Esophagus (tissue), 2 donors: ENCODE data around the gene ZNF345. TPM values are rescaled to one million over a fixed set of nuclear protein-coding genes. Genes with fewer than 3 reads are reported as not detected.

Experiments used
- H3K27ac ChIP-seq, 2 donors: one replicate each; pipeline ENCODE4 v1.5.1; 2013; ENCODE audit warnings: low read depth in 2 of 2, mild to moderate bottlenecking in 2 of 2, inconsistent platforms in 1 of 2, low read length in 1 of 2, moderate library complexity in 1 of 2
- H3K27me3 ChIP-seq, 2 donors: one replicate each; pipeline ENCODE4 v1.6.1; 2013; ENCODE audit warnings: low read length in 2 of 2, control low read depth in 1 of 2, mild to moderate bottlenecking in 1 of 2; ENCODE audit not compliant: insufficient read depth in 2 of 2, control insufficient read depth in 1 of 2
- H3K36me3 ChIP-seq, 2 donors: one replicate each; pipeline ENCODE4 v1.6.1; 2013; ENCODE audit warnings: low read length in 1 of 2; ENCODE audit not compliant: control insufficient read depth in 2 of 2, insufficient read depth in 2 of 2
- H3K4me1 ChIP-seq, 2 donors: one replicate each; pipeline ENCODE4 v1.6.1; 2013; ENCODE audit warnings: low read length in 1 of 2; ENCODE audit not compliant: control insufficient read depth in 2 of 2, insufficient read depth in 2 of 2
- H3K4me3 ChIP-seq, 2 donors: one replicate each; pipeline ENCODE4 v1.5.1; 2013; ENCODE audit warnings: low read length in 2 of 2, mild to moderate bottlenecking in 2 of 2, low read depth in 1 of 2, moderate library complexity in 1 of 2
- H3K9me3 ChIP-seq, 2 donors: one replicate each; pipeline ENCODE4 v1.6.1; 2013; ENCODE audit warnings: mild to moderate bottlenecking in 2 of 2, low read depth in 1 of 2, low read length in 1 of 2, moderate library complexity in 1 of 2; ENCODE audit not compliant: control insufficient read depth in 2 of 2, insufficient read depth in 1 of 2
- WGBS, 2 donors: extraction: QIAGEN DNeasy Blood & Tissue Kit; methylation state at CpG; one replicate each; pipeline ENCODE4 v1.1.7; 2013; 5-methylcytosine and 5-hydroxymethylcytosine counted together
- polyA plus RNA-seq, 2 donors: library from polyadenylated mRNA; stranded (reverse); fragments of 200-250 nt; gene quantifications; one replicate each; pipeline ENCODE4 v1.2.3, GENCODE V29; 2013
- donor health status: healthy with polysubstance abuse.
- donor health status: Bipolar disorder and iron deficiency.

The ZNF345 gene
- polyA plus RNA-seq, 2 donors, result 2.0 to 2.3 TPM

DNA sequence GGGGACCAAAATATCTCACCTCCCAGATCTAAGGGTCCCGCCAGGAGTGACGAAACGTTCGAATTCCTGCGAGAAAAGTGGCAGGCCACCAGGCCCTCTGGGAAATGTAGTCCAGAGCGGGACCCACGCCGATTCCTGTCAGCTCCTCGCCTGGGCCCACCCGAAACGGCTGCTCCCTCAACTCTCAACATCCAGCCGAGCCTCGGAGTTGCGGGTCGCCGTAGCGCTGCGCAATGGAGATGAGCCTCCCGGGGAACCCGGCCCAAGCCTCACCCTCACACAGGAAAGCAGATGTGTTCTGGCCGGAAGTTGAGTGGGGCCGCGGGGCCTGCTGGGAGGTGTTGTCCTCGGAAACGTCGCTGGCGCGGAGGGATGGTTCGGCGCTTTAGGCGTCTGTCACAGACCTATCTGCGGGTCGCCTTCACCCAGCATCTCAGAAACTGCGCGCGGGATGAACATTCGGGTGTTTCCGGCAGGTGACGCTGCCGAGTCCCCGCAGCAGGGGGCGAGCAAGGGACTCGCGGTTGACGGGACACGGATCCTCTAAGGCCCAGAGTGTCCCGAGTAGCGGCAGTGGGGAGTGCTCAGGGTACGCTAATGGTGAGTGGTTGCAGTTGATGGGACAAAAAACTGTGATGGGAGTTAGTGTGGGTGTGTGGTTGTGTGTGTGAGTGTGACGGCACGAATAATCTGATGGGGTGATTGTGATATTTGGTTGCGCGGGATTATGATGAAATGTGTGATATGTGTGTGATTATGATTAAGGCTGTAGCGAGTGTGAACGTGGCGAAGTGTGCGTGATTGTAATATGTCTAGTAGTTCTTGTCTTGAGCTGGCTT is 65.5 kb downstream of the ZNF345 start, which contains the start of the genes ZNF568 and ZNF829:
Gene ZNF568, plus strand, starts transcription at position 341 of the 839 bp plus-strand sequence. CDS start 6,439 bp downstream, outside the sequence.
Gene ZNF829, minus strand, starts transcription at position 300 of the 839 bp plus-strand sequence. CDS start 1,124 bp downstream, outside the sequence.
- Histone ChIP-seq H3K4me3 (peak within 1 kb of the TSS; percentile 75 to 95), H3K4me1 (peaks cover 3 to 5% of the 10 kb centered on the region in 2 donors), H3K27me3 (no peaks in the 10 kb centered on the region), H3K9me3 (peaks cover 0 to 3% of the 10 kb centered on the region in 2 donors), H3K36me3 (peaks cover 4 to 6% of the 10 kb centered on the region in 2 donors), H3K27ac (peak within 1 kb of the TSS; percentile 93 to 98)
- 0 to 1% methylated on average over 57 of the region's 57 CpGs for WGBS, 2 donors

DNA sequence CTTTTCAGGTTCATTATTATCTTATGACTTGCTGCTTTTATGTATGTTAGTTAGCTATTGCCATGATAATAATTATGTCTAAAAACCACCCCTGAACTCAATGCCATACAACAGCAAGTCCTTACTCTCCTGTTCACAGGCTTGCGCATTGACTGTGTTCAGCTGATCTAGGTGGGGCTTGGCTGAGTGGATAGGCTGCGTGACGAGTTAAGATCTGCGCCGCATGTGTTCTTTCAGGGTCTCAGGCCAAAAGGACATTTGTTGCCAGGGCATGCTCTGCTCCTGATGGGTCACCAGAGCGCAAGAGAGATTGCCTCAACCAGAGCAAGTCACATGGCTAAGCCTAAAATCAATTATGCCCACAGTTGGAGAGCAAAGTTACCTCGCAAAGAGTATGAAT is 66.3 kb downstream of the ZNF345 start:
- H3K4me3 ChIP-seq, result peak overlapping the region in 1 of 2 donors; percentile 75
- no peaks in the 10 kb centered on the region for H3K27me3 ChIP-seq
- H3K9me3 ChIP-seq, result peaks cover 0 to 3% of the 10 kb centered on the region in 2 donors
- peaks cover 5 to 8% of the 10 kb centered on the region in 2 donors for H3K36me3 ChIP-seq
- H3K4me1 ChIP-seq, result peaks cover 3 to 5% of the 10 kb centered on the region in 2 donors
- WGBS, 2 donors, result 41 to 53% methylated on average over 7 of the region's 7 CpGs
- no peak overlapping the region for H3K27ac ChIP-seq

DNA sequence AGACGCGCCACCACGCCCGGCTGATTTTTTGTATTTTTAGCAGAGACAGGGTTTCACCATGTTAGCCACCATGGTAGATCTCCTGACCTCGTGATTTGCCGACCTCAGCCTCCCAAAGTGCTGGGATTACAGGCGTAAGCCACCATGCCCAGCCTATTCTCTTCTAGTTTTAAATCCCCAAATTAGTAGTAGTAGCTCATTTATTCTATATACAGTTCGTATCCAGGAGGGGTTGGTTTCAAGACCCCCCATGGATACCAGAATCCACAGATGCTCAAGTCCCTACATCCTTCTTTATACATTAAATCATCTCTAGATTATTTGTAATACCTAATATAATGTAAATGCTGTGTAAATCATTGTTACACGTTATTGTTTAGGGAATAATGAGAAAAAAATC is 67.4 kb downstream of the ZNF345 start:
- H3K36me3 ChIP-seq, result peaks cover 8 to 11% of the 10 kb centered on the region in 2 donors
- no peak overlapping the region for H3K4me3 ChIP-seq
- H3K9me3 ChIP-seq, result peaks cover 0 to 10% of the 10 kb centered on the region in 2 donors
- no peak overlapping the region for H3K27ac ChIP-seq
- H3K4me1 ChIP-seq, result peaks cover 3 to 5% of the 10 kb centered on the region in 2 donors
- no peaks in the 10 kb centered on the region for H3K27me3 ChIP-seq
- 97% methylated on average over 9 of the region's 9 CpGs for WGBS, 2 donors

Other genes with a start within 250 kb of the ZNF345 start
- gene ZNF382, start 245.6 kb upstream of the ZNF345 start, polyA plus RNA-seq, result under 1 TPM; 0.53 to 0.71 TPM
- gene ZNF461, start 184.0 kb upstream of the ZNF345 start, polyA plus RNA-seq, result 1 to 10 TPM; 2.3 to 3.3 TPM
- gene ZNF567, start 163.3 kb upstream of the ZNF345 start, polyA plus RNA-seq, result 1 to 10 TPM; 1.6 to 2.1 TPM
- under 1 TPM; 0.13 to 0.55 TPM for gene ZNF850, start 78.1 kb upstream of the ZNF345 start, polyA plus RNA-seq
- gene ZNF790, start 12.5 kb upstream of the ZNF345 start, polyA plus RNA-seq, result 1 to 10 TPM; 2.9 to 3.3 TPM
- under 1 TPM; 0.56 to 0.57 TPM for gene ZNF829, start 65.4 kb downstream of the ZNF345 start, polyA plus RNA-seq
- 1 to 10 TPM; 2.2 TPM for gene ZNF568, start 65.5 kb downstream of the ZNF345 start, polyA plus RNA-seq
- gene ZNF420, start 227.6 kb downstream of the ZNF345 start, polyA plus RNA-seq, result 1 to 10 TPM; 2.0 to 2.6 TPM